Measurements from ENCODE around the gene REPIN1.

REPIN1 gene

DNA sequence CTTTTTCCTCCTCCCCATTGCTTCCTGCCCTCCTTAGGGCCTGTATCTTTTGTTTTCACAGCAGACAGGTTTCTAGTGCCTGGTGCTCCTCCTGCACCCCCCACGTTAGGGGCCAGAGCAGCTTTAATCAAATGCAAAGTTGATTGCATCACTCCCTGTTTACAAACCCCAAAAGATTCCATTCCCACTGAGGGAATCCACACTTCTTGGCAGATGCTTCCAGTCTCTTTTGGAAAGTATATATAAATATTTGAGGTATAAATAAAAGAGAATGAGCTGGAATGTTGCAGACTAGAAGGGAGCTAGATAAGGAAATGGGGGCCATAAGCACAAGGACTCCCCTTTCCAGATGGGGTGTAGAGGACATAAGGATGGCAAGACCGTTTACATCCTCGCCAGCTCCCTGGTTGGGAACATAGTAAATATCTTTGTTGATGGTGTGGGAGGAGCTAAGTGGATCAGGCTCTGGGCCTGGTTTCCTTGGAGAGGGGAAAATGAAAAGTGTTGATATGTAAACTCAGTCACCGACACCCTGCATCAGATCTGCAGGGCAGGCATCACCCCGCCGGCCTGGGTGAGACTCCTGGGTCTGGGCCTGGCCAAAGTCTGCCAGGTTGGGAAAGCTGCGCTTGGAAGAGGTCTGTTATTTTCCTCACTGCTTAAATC lies 33.4 kb upstream of the REPIN1 start:
- Histone ChIP-seq H3K4me3 (ENCODE audit: low read depth in 1 of 2, low read length in 2 of 2) (no peak overlapping the region), H4K20me1 (ENCODE audit: insufficient read depth, low read length) (peaks cover 56% of the 10 kb centered on the region), H3K4me2 (ENCODE audit: insufficient read depth, low read length) (no peak overlapping the region), H3K36me3 (ENCODE audit: insufficient read depth, low read length) (peaks cover 93% of the 10 kb centered on the region), H3K4me1 (ENCODE audit: insufficient read depth, low read length) (no peaks in the 10 kb centered on the region), H2AFZ (ENCODE audit: low read depth, low read length) (no peak overlapping the region), H3K9me3 (ENCODE audit: insufficient read depth, low read length, severe bottlenecking) (no peaks in the 10 kb centered on the region), H3K27ac (ENCODE audit: low read length) (no peak overlapping the region), H3K27me3 (ENCODE audit: insufficient read depth, low read length, poor library complexity) (no peaks in the 10 kb centered on the region), H3K79me2 (ENCODE audit: insufficient read depth, low read length) (peaks cover 40% of the 10 kb centered on the region), H3K9ac (ENCODE audit: low read depth, low read length) (no peak overlapping the region)
- ATAC-seq (ENCODE audit: insufficient read depth, low read depth) = no peak
- no peak for DNase-seq
- TF ChIP-seq, protein P1, sequence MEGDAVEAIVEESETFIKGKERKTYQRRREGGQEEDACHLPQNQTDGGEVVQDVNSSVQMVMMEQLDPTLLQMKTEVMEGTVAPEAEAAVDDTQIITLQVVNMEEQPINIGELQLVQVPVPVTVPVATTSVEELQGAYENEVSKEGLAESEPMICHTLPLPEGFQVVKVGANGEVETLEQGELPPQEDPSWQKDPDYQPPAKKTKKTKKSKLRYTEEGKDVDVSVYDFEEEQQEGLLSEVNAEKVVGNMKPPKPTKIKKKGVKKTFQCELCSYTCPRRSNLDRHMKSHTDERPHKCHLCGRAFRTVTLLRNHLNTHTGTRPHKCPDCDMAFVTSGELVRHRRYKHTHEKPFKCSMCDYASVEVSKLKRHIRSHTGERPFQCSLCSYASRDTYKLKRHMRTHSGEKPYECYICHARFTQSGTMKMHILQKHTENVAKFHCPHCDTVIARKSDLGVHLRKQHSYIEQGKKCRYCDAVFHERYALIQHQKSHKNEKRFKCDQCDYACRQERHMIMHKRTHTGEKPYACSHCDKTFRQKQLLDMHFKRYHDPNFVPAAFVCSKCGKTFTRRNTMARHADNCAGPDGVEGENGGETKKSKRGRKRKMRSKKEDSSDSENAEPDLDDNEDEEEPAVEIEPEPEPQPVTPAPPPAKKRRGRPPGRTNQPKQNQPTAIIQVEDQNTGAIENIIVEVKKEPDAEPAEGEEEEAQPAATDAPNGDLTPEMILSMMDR (IDR thresholded peaks at IDR 0.05; ENCODE audit: borderline replicate concordance, extremely low read depth, low read length, poor library complexity, severe bottlenecking) = no peak
- no peak for TF ChIP-seq EZH2 (IDR thresholded peaks at IDR 0.05; ENCODE audit: borderline replicate concordance, low read depth, low read length, severe bottlenecking)

DNA sequence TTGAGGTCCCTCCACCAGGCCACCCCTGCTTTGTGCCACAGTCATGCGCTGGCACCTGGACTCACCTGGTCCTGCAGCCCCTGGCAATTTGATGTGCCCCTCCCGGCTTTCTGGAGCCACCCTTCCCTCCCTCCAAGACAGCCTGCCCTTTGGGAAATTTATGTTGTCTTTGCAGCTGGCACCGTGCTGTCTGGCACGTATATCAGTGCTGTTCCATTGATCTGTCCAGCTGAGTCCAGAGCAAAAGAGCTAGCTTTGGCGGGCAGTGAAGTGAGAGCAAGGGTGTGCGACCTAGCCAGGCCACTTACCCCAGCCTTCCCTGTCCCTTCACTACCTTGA lies 32.9 kb upstream of the REPIN1 start:
- Histone ChIP-seq H3K9me3 (ENCODE audit: insufficient read depth, low read length, severe bottlenecking) (no peaks in the 10 kb centered on the region), H3K79me2 (ENCODE audit: insufficient read depth, low read length) (peaks cover 35% of the 10 kb centered on the region), H3K4me2 (ENCODE audit: insufficient read depth, low read length) (no peak overlapping the region), H3K4me1 (ENCODE audit: insufficient read depth, low read length) (no peaks in the 10 kb centered on the region), H3K9ac (ENCODE audit: low read depth, low read length) (no peak overlapping the region), H3K27me3 (ENCODE audit: insufficient read depth, low read length, poor library complexity) (no peaks in the 10 kb centered on the region), H4K20me1 (ENCODE audit: insufficient read depth, low read length) (peaks cover 51% of the 10 kb centered on the region), H3K36me3 (ENCODE audit: insufficient read depth, low read length) (peaks cover 89% of the 10 kb centered on the region), H3K27ac (ENCODE audit: low read length) (no peak overlapping the region), H2AFZ (ENCODE audit: low read depth, low read length) (no peak overlapping the region), H3K4me3 (ENCODE audit: low read depth in 1 of 2, low read length in 2 of 2) (no peak overlapping the region)
- TF ChIP-seq, protein P1 (IDR thresholded peaks at IDR 0.05; ENCODE audit: borderline replicate concordance, extremely low read depth, low read length, poor library complexity, severe bottlenecking) = no peak
- no peak for TF ChIP-seq EZH2 (IDR thresholded peaks at IDR 0.05; ENCODE audit: borderline replicate concordance, low read depth, low read length, severe bottlenecking)
- no peak for DNase-seq
- ATAC-seq (ENCODE audit: insufficient read depth, low read depth) = no peak

DNA sequence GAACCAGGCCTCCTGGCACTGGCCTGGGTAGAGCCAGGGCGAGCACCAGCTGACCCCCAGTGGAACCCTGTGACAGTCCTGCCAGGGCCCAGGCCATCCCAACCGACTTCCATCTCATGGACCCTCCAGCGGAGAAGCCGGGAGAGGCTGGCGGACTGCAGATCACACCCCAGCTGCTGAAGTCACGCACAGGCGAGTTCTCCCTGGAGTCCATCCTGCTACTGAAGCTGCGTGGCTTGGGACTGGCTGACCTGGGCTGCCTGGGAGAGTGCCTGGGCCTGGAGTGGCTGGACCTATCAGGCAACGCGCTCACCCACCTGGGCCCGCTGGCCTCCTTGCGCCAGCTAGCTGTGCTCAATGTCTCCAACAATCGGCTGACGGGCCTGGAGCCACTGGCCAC lies 31.9 kb upstream of the REPIN1 start:
- DNase-seq (no peak), ATAC-seq (ENCODE audit: insufficient read depth, low read depth) (no peak)
- Histone ChIP-seq H3K4me3 (ENCODE audit: low read depth in 1 of 2, low read length in 2 of 2) (no peak overlapping the region), H3K4me1 (ENCODE audit: insufficient read depth, low read length) (no peaks in the 10 kb centered on the region), H3K9me3 (ENCODE audit: insufficient read depth, low read length, severe bottlenecking) (no peaks in the 10 kb centered on the region), H3K9ac (ENCODE audit: low read depth, low read length) (no peak overlapping the region), H3K27ac (ENCODE audit: low read length) (no peak overlapping the region), H3K79me2 (ENCODE audit: insufficient read depth, low read length) (peaks cover 27% of the 10 kb centered on the region), H3K4me2 (ENCODE audit: insufficient read depth, low read length) (no peak overlapping the region), H3K27me3 (ENCODE audit: insufficient read depth, low read length, poor library complexity) (no peaks in the 10 kb centered on the region), H3K36me3 (ENCODE audit: insufficient read depth, low read length) (peaks cover 79% of the 10 kb centered on the region), H2AFZ (ENCODE audit: low read depth, low read length) (no peak overlapping the region), H4K20me1 (ENCODE audit: insufficient read depth, low read length) (peaks cover 48% of the 10 kb centered on the region)
- TF ChIP-seq, protein P1 (IDR thresholded peaks at IDR 0.05; ENCODE audit: borderline replicate concordance, extremely low read depth, low read length, poor library complexity, severe bottlenecking) = no peak
- no peak for TF ChIP-seq EZH2 (IDR thresholded peaks at IDR 0.05; ENCODE audit: borderline replicate concordance, low read depth, low read length, severe bottlenecking)

Measured in DND-41 (cell line).